GM12891 (cell line): ENCODE measurements around the gene ZBTB45.

Source experiments
- POLR2A ChIP-seq: IDR thresholded peaks from 2 replicates; pipeline ENCODE4 v1.6.1; 2011; ENCODE audit warnings: low read depth, low read length, control low read depth
- POLR2AphosphoS5 ChIP-seq: IDR thresholded peaks from 2 replicates; pipeline ENCODE4 v1.6.1; 2011; ENCODE audit warnings: low read depth, low read length, control low read depth
- TAF1 ChIP-seq: IDR thresholded peaks from 2 replicates; pipeline ENCODE4 v1.6.1; 2011; ENCODE audit warnings: low read depth, low read length, control low read depth

DNA sequence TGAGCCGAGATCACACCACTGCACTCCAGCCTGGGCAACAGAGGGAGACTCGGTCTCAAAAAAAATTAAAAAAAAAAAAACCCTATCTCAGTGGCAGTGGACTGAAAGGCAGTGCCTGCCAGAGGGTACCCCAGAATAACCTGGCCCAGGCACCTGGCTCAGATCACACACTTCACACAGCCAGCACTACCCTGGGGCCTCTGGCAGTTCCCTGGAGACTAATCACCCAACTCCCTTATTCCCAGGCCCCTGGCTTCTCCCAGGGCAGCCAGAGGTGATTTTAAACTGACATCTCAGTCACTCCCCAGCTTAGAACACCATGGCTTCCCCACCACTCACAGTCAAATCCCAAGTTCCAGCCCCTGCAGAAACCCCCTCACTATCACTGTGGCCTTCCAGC is 4.4 kb downstream of the ZBTB45 start:
- TF ChIP-seq POLR2AphosphoS5 (no peak), POLR2A (no peak), TAF1 (no peak)
